Hindlimb muscle (tissue), 1 donor: Measurements from ENCODE around the gene CPEB2. TPM values are rescaled to one million over a fixed set of nuclear protein-coding genes. Genes with fewer than 3 reads are reported as not detected.
"Not testable (repeated sequence)": the region's sequence is repeated elsewhere in the genome, so short reads cannot be mapped to it uniquely, and the experiment has no call there.

Source experiments
- DNase-seq: peaks from one replicate; pipeline ENCODE4 v3.0.0-alpha.2; 2013
- polyA plus RNA-seq: library from polyadenylated mRNA; unstranded; fragments of 120-200 nt; gene quantifications from one replicate; pipeline ENCODE4 v1.2.1, GENCODE V29; 2013; ENCODE audit not compliant: insufficient read length

Gene CPEB2
- polyA plus RNA-seq, 1 donor = 5.8 TPM

DNA sequence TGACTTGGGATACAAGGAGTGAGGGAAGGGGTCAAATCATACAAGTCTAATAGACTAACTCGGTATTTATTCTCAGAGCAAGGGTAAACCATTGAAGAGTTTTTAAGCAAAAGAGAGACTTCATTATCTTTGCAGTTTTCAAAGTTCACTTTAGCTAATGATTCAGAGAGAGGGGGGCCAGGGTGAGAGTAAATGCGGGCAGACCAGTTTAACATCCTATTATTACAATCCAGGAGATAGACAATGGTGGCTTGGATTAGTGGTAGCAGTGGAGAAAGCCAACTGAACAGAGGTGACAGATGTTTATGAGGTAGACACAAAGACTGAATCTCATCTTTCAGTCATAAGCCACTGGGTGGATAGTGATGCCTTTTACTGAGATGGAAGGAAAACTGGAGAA is 57.9 kb downstream of the CPEB2 start:
- no peak for DNase-seq

DNA sequence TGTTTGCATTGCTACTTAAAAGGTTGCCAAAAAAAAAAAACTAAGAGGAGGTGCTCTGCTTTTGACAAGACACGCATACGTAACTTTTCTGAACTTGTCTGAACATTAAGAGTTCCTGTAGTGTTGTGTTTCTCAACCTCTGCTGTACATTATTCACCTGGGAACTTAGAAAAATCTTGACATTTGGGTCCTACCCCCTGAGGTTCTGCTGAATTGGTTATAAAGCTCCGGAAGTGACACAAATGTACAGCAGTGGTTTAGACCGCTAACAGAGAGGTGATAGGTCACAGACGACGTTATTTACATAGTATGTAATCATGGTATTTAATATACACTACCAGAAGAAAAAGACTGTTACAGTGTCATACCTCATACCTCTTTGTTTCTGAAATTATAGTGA is 61.1 kb downstream of the CPEB2 start:
- no peak for DNase-seq

DNA sequence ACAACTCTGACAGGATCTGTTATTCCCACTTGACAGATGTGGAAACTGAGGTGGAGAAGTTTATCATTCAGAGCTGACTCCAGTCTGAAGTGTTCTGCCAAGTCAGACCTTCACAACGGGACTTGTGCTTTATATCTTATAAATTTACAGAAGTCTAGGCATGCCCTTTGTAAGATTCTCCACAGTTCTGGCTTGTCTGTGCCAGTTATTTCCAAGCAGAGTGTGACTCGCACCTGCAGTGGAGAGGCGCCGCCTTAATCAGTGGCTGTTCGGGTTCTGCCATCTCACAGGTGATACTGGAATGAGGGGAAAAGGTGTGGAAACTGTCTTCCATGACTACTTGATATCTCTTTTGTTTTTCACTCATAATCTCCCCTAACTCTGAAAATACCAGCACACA is 63.2 kb downstream of the CPEB2 start:
- no peak for DNase-seq

DNA sequence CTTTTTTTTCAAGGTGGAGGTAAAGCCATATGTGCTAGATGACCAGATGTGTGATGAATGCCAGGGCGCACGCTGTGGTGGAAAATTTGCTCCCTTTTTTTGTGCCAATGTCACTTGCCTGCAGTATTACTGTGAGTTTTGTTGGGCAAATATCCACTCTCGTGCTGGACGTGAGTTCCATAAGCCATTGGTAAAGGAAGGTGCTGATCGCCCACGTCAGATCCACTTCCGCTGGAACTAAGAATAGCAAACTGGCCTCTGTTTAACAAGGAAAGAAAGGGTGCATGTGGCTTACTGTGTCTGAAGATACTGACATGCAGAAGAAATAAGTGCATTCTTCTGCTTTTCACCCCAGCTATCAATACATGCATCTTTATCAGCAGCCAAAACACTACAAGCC is 63.9 kb downstream of the CPEB2 start:
- DNase-seq = no peak

DNA sequence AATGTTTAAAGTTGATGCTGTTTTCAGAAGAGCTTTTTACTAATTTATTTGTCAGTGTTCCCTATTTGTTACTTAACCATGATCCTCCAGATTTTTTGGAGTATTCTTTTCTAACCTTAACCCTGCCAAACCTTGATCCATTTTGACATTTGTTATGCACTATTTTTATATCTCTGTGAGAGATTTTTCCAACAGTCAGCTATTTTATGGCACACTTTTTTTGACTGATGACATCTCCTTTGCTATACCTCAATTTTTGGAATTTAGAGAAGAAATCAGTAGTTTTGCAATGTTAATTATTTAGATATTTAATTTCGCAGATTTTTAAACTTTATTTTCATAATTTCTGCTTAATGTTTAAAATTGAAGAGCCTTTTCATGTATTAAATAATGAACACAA is 66.0 kb downstream of the CPEB2 start:
- DNase-seq = no peak

DNA sequence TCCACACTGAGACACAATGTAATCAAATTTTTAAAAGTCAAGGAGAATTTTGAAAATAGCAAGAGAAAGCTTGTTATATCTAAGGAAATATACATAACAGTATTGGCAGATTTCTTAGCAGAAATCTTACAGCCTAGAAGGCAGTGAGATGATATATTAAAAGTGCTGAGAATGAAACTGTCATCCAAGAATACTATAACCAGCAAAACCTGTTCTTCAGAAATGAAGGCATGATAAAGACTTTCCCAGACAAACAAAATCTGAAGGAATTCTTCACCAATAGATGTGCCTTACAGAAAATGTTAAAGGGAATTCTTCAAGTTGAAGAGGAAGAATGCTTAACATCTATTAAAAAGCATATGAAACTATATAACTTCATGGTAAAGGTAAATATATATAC is 73.6 kb downstream of the CPEB2 start:
- no peak for DNase-seq

DNA sequence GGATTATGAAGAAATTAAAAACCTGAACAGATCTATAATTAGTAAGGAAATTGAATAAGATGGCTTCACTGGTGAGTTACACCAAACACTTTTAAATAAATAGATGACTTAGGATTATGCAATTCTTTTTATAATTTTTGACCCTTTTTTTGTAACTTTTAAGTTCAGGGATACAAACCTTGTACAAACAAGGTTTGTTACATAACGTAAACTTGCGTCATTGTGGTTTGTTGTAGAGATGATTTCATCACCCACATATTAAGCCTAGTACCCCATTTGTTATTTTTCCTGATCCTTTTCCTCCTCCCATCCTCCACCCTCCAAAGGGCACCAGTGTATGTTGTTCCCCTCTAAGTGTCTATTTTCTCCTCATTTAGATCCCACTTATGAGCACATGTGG is 75.7 kb downstream of the CPEB2 start:
- no peak for DNase-seq

DNA sequence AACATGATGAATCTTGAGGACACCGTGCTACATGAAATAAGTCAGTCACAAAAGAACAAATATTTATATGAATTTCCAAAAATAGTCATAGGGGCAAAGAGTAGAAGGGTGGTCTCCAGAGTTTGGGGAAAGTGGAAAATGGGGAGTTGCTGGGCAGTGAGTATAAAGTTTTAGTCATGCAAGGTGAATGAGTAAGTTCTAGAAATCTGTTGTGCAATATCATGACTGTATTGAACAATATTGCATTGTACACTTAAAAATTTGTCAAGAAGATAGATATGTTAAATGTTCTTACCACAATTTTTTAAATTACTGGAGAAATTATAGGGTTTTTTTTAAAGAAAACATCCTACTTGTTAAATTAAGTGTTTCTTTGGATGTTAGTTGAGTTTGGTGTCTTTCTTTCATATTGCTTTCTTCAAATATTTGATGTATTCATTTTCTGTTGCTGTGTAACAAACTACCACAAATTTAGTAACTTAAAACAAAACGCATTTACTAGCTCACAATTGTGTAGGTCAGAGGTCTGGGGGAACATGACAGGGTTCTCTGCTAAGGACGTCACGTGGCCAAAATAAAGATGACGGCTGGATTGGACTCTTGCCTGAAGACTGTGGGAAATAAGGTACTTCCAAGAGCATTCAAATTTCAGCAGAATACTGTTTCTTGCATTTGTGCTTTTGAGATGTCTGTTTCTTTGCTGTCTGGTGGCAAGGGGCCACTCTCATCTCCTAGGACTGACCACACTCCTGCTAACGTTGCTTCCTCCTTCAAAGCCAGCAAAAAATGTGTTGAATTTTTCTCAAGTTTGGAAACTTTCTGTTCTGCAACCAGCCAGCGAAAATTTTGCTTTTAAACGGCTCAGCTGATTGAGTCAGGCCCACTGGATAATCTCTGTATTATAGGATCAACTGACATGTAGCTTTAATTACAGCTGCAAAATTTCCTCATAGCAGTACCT is 76.7 kb downstream of the CPEB2 start:
- DNase-seq = no peak

DNA sequence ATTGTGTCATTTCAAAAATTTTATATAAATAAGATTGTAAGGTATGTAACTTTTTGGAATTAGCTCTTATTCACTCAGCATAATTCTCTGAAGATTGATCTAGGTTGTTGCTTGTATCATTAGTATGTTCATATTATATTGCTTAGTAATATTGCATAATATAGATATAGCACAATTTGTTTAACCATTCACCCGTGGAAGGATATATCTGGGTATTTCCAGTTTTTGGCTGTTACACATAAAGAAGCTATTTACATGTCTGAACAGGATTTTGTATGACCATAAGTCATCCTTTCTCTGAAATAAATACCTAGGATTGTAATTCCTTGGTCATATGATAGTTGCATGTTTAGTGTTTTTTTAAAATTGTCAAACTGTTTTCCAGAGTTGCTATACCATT is 82.5 kb downstream of the CPEB2 start:
- no peak for DNase-seq

DNA sequence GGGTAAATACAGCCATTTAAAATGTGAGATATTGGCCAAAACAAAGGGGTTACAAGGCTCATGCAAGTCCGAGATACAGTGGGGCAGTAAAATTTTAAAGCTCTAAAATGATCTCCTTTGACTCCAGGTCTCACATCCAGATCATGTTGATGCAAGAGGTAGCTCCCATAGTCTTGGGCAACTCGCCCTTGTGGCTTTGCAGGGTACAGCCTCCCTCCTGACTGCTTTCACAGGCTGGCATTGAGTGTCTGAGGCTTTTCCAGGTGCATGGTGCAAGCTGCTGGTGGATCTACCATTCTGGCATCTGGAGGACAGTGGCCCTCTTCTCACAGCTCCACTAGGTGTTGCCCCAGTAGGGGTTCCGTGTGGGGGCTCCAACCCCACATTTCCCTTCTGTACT is 83.5 kb downstream of the CPEB2 start:
- DNase-seq = not testable (repeated sequence)

DNA sequence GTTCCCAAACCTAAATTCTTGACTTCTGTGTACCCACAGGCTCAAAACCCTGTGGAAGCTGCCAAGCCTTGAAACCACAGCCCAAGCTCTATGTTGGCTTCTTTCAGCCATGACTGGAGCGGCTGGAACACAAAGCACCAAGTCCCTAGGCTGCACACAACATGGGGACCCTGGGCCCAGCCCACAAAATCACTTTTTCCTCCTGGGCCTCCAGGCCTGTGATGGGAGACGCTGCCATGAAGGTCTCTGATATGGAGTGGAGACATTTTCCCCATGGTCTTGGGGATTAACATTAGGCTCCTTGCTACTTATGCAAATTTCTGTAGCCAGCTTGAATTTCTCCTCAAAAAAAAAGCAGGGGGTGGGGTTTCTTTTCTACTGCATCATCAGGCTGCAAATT is 84.0 kb downstream of the CPEB2 start:
- not testable (repeated sequence) for DNase-seq

DNA sequence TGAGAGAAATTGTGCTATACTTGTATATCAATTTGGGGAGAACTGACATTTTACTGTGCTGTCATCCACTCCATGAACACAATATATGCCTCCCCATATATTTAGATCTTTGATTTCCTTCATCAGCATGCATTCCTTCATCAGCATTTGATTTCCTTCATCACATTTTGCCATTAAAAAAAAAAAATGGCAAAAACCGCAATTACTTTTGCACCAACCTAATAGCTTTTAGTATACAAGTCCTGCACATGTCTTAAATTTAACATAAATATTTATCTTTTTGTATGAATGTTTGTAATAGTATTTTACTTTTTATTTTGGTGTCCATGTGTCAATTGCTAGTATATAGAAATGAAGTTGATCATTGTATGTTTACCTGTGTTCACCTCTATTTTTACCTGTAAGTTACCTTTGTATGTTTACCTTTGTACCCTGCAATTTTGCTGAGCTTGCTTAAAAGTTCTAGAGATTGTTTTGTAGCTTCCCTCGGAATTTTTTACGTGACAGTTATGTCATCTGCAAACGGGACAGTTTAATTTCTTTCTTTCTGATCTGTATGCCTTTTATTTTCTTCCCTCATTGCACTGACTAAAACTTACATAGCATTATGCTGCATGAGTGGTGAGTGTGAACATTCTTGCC is 86.2 kb downstream of the CPEB2 start:
- DNase-seq = no peak

DNA sequence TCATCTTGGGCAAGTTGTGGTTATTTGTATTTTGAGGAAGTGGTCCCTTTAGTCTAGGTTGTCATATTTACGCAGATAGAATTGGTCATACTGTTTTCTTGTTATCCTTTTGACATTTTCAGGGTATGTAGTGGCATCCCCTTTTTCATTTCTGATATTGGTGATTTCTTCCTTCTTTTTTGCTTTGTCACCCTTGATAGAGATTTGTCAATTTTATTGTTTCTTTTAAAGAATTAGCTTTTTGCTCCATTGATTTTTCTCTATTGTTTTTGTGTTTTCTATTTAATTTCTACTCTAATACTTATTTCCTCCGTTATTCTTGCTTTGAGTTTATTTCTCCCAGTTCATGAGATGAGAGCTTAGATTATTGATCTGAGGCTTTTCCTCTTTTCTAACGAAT is 87.7 kb downstream of the CPEB2 start:
- no peak for DNase-seq

DNA sequence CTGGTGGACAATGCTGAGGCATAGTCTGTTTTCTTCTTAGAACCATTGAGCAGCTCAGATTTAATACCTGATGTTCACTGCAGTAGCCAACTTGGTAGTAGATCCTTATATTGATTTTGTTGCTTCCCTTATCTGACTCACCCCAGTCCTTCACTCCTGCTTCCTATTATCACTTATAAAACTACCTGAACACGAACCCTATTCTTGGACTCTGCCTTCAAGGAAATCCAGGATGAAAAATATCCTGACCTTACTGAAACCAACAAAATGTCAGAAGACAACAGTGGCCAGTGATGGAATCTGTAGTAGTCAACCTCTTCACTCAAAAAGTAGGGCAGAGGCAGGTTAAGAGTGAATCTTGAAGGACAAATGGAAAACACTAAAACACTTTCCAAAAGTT is 98.1 kb downstream of the CPEB2 start:
- DNase-seq = no peak

DNA sequence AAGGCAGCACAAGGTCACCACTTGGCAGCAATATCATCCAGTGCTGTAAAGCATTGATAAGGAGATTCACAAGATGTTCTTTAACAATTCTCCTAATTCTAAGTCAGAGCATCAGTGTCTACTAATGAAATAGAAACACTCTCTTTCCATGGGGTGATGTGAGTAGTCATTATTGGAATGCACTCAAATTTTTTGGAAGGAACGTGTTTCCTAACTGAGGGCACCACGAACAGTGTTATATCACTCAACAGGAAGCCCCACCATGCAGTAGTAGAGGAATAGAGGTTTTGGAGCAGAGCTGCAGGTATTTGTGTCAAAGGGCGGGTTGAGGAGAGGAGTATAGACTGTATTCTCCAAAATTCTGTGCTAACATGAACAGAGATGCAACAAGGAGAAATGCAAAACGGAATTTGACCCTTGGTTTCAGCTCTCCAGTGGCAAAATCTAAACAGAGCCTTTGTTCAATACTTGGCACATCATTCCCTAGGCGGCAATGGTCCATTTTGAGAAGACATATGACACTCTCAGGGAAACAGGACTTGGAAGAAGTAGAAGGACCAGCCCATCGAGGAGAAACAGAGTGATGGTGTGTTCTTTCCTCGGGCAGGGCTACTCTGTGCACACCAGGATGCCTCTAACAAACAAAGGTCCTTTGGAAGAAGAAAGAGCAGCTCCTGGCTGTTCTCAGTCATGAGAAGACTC is 98.9 kb downstream of the CPEB2 start:
- DNase-seq = no peak

DNA sequence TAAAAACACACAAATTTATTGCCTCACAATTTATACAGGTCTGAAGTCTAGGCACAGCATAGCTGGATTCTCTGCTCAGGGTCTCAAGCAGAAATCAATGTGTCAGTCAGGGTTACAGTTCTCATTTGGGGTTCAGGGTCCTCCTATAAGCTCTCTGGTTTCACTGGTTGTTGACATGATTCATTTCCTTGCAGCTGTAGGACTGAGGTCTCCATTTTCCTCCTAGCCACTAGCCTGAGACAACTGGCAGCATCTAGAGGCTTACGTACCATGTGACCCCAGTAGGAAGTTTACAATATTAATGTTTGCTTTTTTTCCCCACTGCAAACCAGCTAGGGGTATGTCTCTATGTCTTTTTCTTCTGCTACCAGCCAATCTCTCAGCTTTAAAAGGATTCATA is 102.5 kb downstream of the CPEB2 start:
- DNase-seq = no peak

DNA sequence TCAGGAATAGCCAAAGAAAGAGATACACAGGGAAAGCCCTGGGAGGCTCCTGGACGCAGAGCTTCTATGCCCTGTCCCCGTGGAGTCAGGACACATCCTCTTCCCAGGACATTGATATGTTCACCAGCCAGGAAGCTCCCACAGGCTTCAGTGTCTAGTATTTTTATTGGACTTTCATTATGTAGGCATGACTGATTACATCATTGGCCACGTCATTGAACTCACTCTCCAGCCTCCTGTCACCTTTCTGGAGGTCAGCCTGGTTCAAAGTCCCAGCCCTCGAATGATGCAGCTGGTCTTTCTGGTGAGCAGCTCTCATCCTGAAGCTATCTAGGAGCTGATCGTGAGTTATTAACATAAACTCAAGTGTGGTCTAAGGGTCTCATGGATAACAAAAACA is 104.1 kb downstream of the CPEB2 start:
- DNase-seq = no peak

DNA sequence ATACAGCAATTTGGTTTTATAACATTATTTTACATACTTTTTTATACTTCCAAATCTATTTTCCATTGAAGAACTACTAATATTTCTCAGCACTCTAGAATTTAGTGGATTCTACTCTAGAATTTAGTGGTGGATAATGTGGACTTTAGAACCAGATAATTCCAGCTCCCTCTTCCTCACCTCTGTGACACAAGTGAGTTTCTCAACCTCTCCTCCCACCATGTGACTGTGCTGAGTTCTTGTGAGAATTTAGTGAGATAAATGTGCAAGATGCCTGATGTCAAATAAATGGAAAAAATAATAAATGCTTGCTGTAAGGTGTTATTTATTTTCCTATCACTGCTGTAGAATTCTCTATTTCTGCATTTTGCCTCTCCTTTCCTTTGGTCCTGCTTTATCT is 107.3 kb downstream of the CPEB2 start:
- DNase-seq = no peak

DNA sequence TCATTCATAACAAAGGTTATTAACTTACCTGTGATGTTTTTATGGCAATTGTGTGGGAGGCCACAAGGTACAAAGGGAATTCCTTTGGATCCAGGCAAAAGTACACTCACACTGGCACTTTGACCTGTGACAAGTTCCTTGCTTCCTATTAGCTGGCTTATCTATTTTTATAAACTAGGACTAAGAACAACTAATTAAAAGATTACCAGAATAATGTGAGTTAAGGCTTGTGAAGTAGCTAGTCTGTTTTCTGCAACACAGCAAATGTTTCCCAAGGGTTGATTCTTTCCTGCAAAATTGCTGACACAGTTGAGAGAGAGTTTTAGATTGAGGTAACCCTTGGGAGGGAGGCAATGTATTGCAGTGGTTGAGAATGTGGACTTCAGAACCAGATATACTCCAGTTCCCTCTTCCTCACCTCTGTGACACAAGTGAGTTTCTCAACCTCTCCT is 107.9 kb downstream of the CPEB2 start:
- DNase-seq = no peak

DNA sequence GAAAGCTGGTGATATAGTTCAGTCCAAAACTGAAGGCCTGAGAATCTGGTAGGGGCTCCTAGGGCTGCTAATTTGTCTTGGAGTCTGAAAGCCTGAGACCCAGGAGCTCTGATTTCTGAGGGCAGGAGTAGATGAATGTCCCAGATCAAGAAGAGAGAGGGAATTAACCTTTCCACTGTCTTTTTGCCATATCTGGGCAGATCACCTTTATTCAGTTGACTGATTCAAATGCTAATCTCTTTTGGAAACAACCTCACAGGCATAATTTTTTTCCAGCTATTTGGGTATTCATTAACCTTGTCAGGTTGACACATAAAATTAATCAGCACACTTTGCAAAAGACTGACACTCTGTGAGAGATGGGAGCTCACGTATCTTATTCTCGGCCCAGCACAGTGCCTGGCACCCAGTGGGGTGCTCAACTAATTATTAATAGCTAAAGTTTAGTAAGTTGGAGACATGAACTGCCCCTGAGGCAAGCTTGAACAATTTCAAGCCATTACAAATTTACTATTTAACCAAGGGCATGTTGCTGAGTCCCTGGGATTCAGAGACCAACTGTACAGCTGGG is 114.3 kb downstream of the CPEB2 start:
- no peak for DNase-seq

DNA sequence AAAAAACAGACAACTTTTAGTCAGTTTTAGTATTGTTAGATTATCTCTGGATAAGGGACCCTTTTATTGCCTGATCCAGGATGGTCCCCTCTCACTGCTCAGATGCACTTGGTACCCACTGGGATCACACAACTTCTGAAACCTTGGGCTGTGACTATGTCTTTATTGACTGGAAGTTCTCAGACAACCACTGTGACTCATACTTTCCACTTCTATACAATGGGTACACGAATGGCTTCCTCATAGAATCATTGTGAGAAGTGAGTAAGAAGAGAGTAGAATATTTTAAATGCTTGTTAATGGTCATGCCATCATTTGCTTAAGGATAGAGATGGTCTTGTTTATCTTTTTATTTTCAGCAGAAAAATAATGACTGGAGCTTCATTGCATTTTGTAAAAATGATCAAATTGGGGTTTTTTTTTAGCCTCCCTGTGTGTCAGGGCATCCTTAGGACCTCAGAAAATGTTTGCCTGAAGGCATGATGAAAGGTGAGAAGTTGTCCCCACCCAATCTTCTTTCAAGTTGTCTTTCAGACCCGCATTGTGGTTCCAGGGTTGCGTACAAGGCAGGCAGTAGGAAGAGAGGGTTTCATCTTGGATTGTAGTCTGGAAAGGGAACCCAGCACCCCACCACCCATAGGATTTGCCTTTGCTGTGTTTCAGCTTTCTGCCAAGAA is 115.1 kb downstream of the CPEB2 start:
- no peak for DNase-seq

DNA sequence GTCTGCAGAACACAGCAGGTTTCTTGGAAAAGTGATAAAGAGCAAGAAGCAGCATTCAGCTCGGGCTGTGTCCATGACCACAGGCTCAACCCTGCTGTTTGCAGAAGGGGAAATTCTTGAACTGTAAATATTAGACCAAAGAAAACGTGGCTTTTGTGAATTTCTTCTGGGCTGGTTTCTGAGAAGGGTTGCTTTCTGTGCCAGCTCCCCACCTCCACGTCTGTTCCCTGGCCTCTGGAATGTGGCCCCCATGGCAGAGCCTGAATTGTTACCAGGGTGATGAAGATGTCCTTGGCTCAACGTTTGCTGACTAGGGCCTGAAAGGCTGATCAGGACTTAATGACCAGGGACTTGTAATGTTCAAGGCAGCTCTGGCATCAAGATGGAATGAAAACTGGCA is 116.0 kb downstream of the CPEB2 start:
- no peak for DNase-seq
